Endodermal cell (in vitro differentiated cells): ENCODE measurements around the gene ASNSD1. TPM values are rescaled to one million over a fixed set of nuclear protein-coding genes. Genes with fewer than 3 reads are reported as not detected.

Experiments
- DNase-seq: peaks from one replicate; pipeline ENCODE4 v3.0.0-alpha.2; 2017
- H3K27ac ChIP-seq: 2 replicates; pipeline ENCODE4 v1.5.1; 2013; ENCODE audit warnings: mild to moderate bottlenecking, low read depth, low read length, moderate library complexity
- H3K27me3 ChIP-seq: 2 replicates; pipeline ENCODE4 v1.6.1; 2013; ENCODE audit warnings: mild to moderate bottlenecking, low read length, moderate library complexity; ENCODE audit not compliant: insufficient read depth, control insufficient read depth, poor library complexity, severe bottlenecking
- H3K36me3 ChIP-seq: 2 replicates; pipeline ENCODE4 v1.7.0; 2013; ENCODE audit warnings: mild to moderate bottlenecking, low read length, moderate library complexity; ENCODE audit not compliant: control insufficient read depth, insufficient read depth
- H3K4me1 ChIP-seq: one replicate; pipeline ENCODE4 v1.7.0; 2013; ENCODE audit warnings: low read length; ENCODE audit not compliant: control insufficient read depth, insufficient read depth
- H3K4me3 ChIP-seq: 2 replicates; pipeline ENCODE4 v1.5.1; 2013; ENCODE audit warnings: mild to moderate bottlenecking, low read length, moderate library complexity
- H3K9ac ChIP-seq: 2 replicates; pipeline ENCODE4 v1.6.1; 2013; ENCODE audit warnings: mild to moderate bottlenecking, low read length, moderate library complexity; ENCODE audit not compliant: poor library complexity, severe bottlenecking; ENCODE audit errors: extremely low read depth
- H3K9me3 ChIP-seq: 2 replicates; pipeline ENCODE4 v1.6.1; 2013; ENCODE audit warnings: mild to moderate bottlenecking, low read length, moderate library complexity; ENCODE audit not compliant: control insufficient read depth
- H3K27ac Mint-ChIP-seq: 2 replicates; pipeline ENCODE4 v1.8.0; 2020; ENCODE audit warnings: mixed read lengths
- H3K27me3 Mint-ChIP-seq: 2 replicates; pipeline ENCODE4 v1.8.0; 2021; ENCODE audit warnings: mild to moderate bottlenecking, mixed read lengths; ENCODE audit not compliant: insufficient read depth
- H3K36me3 Mint-ChIP-seq: 2 replicates; pipeline ENCODE4 v1.8.0; 2020; ENCODE audit warnings: low read depth, mixed read lengths
- H3K4me1 Mint-ChIP-seq: 2 replicates; pipeline ENCODE4 v1.8.0; 2020; ENCODE audit warnings: mixed read lengths
- H3K4me3 Mint-ChIP-seq: 2 replicates; pipeline ENCODE4 v1.8.0; 2020; ENCODE audit warnings: mild to moderate bottlenecking, moderate library complexity, mixed read lengths
- H3K9me3 Mint-ChIP-seq: 2 replicates; pipeline ENCODE4 v1.8.0; 2020; ENCODE audit warnings: mild to moderate bottlenecking, mixed read lengths
- CTCF ChIP-seq: fragments of 200-600 bp; sonication (generic); conservative IDR thresholded peaks from 2 replicates; pipeline ENCODE4 v1.5.0; 2021; ENCODE audit warnings: antibody characterized with exemption, mild to moderate bottlenecking
- WGBS, 2 experiments: methylation state at CpG; one replicate each; pipeline versions ENCODE4 v1.1.5 to v1.1.7; 2013; ENCODE audit warnings: missing lambda C conversion rate in 2 of 2, mixed read lengths in 1 of 2; ENCODE audit not compliant: insufficient coverage in 1 of 2, insufficient read length in 1 of 2; 5-methylcytosine and 5-hydroxymethylcytosine counted together
- total RNA-seq, 2 donors: library from RNA; stranded (reverse); fragmentation: NEBNext Ultra II Directional in 1 of 2; extraction: Animal tissue kit (Norgen Biotek cat#: 25700) in 1 of 2; gene quantifications; 2 replicates in 1 of 2; 3 replicates in 1 of 2; pipeline ENCODE4 v1.2.1, GENCODE V29; 2021

The ASNSD1 gene
- total RNA-seq, 2 donors from 2014 or later, result 43.3 to 56.2 TPM

- Mint-ChIP-seq H3K27ac (no peak overlapping the region), H3K9me3 (peaks cover 11% of the 10 kb centered on the region), H3K27me3 (peaks cover 5% of the 10 kb centered on the region), H3K4me1 (peaks cover 8% of the 10 kb centered on the region), H3K4me3 (no peak overlapping the region), H3K36me3 (peaks cover 29% of the 10 kb centered on the region)
- Histone ChIP-seq H3K27me3 (no peaks in the 10 kb centered on the region), H3K4me3 (no peak overlapping the region), H3K27ac (no peak overlapping the region), H3K9ac (no peak overlapping the region), H3K9me3 (peaks cover 8% of the 10 kb centered on the region), H3K36me3 (peaks cover 11% of the 10 kb centered on the region), H3K4me1 (no peaks in the 10 kb centered on the region)
- WGBS, 2 experiments, result 97 to 100% methylated on average over 3 to 4 of the region's 4 CpGs
- DNase-seq, result no peak
- TF ChIP-seq CTCF, result no peak
Observed at GRCh38 chr2:189676471-189676870, 15.2 kb downstream of the ASNSD1 start.

- H3K4me3 Mint-ChIP-seq, result no peak overlapping the region
- no peak for DNase-seq
- H3K4me3 ChIP-seq, result no peak overlapping the region
- no peaks in the 10 kb centered on the region for H3K27me3 ChIP-seq
- H3K9me3 Mint-ChIP-seq, result peaks cover 11% of the 10 kb centered on the region
- peaks cover 6% of the 10 kb centered on the region for H3K36me3 ChIP-seq
- TF ChIP-seq CTCF, result no peak
- H3K27ac Mint-ChIP-seq, result no peak overlapping the region
- H3K27me3 Mint-ChIP-seq, result no peaks in the 10 kb centered on the region
- no peak overlapping the region for H3K27ac ChIP-seq
- H3K9ac ChIP-seq, result no peak overlapping the region
- H3K36me3 Mint-ChIP-seq, result peaks cover 32% of the 10 kb centered on the region
- H3K4me1 Mint-ChIP-seq, result peaks cover 6% of the 10 kb centered on the region
- H3K4me1 ChIP-seq, result no peaks in the 10 kb centered on the region
- H3K9me3 ChIP-seq, result peaks cover 8% of the 10 kb centered on the region
Observed at GRCh38 chr2:189679226-189679625, 18.0 kb downstream of the ASNSD1 start.

GRCh38 chr2:189681203-189681602 is 19.9 kb downstream of the ASNSD1 start:
- Mint-ChIP-seq H3K9me3 (peaks cover 9% of the 10 kb centered on the region), H3K27me3 (no peaks in the 10 kb centered on the region), H3K36me3 (peaks cover 27% of the 10 kb centered on the region), H3K27ac (no peak overlapping the region), H3K4me3 (no peak overlapping the region), H3K4me1 (peaks cover 7% of the 10 kb centered on the region)
- Histone ChIP-seq H3K9me3 (peaks cover 8% of the 10 kb centered on the region), H3K36me3 (peaks cover 6% of the 10 kb centered on the region), H3K4me1 (no peaks in the 10 kb centered on the region), H3K27ac (no peak overlapping the region), H3K4me3 (no peak overlapping the region), H3K27me3 (no peaks in the 10 kb centered on the region), H3K9ac (no peak overlapping the region)
- no peak for DNase-seq
- no peak for TF ChIP-seq CTCF
- WGBS, 2 experiments, result 76 to 80% methylated on average over 1 of the region's 1 CpG
